Psoas muscle (tissue), 8 donors: ENCODE measurements around the gene PALLD. TPM values are rescaled to one million over a fixed set of nuclear protein-coding genes. Genes with fewer than 3 reads are reported as not detected.
A peak's percentile ranks its signal among the peaks of the same experiment; 100 is the strongest.

ENCODE experiments used
- ATAC-seq, 4 donors: fragments of 200-7000 bp; cut with Tn5 transposase; one replicate each; pipeline ENCODE4 v1.9.1; 2020; ENCODE audit warnings: moderate library complexity in 3 of 4, mild to moderate bottlenecking in 2 of 4
- DNase-seq, 2 donors: peaks; one replicate each; pipeline ENCODE4 v3.0.0-alpha.2; 2020
- H3K27ac ChIP-seq: fragments of 200-600 bp; one replicate; pipeline ENCODE4 v1.8.0; 2022
- H3K27me3 ChIP-seq, 3 donors: fragments of 200-600 bp in 1 of 3; one replicate each; pipeline versions ENCODE4 v1.6.1 to v1.8.0; 2013 to 2022; ENCODE audit warnings: low read length in 2 of 3, mild to moderate bottlenecking in 2 of 3, moderate library complexity in 1 of 3; ENCODE audit not compliant: insufficient read depth in 3 of 3
- H3K36me3 ChIP-seq, 2 donors: fragments of 200-600 bp in 1 of 2; one replicate each; pipeline versions ENCODE4 v1.6.1 to v1.8.0; 2013 to 2022; ENCODE audit warnings: low read depth in 1 of 2, mild to moderate bottlenecking in 1 of 2, moderate library complexity in 1 of 2; ENCODE audit not compliant: insufficient read depth in 1 of 2
- H3K4me1 ChIP-seq: fragments of 200-600 bp; one replicate; pipeline ENCODE4 v1.8.0; 2022
- H3K4me3 ChIP-seq: fragments of 200-600 bp; one replicate; pipeline ENCODE4 v1.8.0; 2022; ENCODE audit warnings: mild to moderate bottlenecking
- H3K9me3 ChIP-seq: fragments of 200-600 bp; one replicate; pipeline ENCODE4 v1.8.0; 2022
- CTCF ChIP-seq: fragments of 200-600 bp; IDR thresholded peaks from one replicate; pipeline ENCODE4 v1.8.0; 2022; ENCODE audit warnings: antibody characterized with exemption
- WGBS, 3 donors: extraction: QIAGEN DNeasy Blood & Tissue Kit; methylation state at CpG; one replicate each; pipeline versions ENCODE4 v1.1.6 to v1.1.7; 2013; 5-methylcytosine and 5-hydroxymethylcytosine counted together
- intact Hi-C, 2 donors: fragments of 100-400 bp; cut with DNase I; formaldehyde crosslinking; loops; one replicate each; pipeline versions ENCODE4 v1.11.0 to v1.14.2; 2022
- polyA plus RNA-seq, 3 donors: library from polyadenylated mRNA; stranded (reverse); fragments of 200-250 nt; gene quantifications; one replicate each; pipeline ENCODE4 v1.2.3, GENCODE V29; 2013
- total RNA-seq, 4 donors: library from RNA; stranded (reverse); fragmentation: NEBNext Ultra II Directional in 2 of 4; extraction: Animal tissue kit (Norgen Biotek cat#: 25700) in 2 of 4; gene quantifications; one replicate each; pipeline versions ENCODE4 v1.2.1 to v1.2.4, GENCODE V29; 2021 to 2023
- donor health status: healthy with polysubstance abuse.
- donor health status: DM: no; HTN: no; CAD: no; lungs with moderate emphysema.
- donor health status: Bipolar disorder and iron deficiency.
- donor health status: healthy.
- donor health status: DM: yes; HTN: yes; CAD: no.
- donor health status: DM: no; HTN: no; CAD: no.
- donor health status: DM: no; HTN: no; CAD: no.
- donor health status: DM: yes; HTN: yes; CAD: no.

The PALLD gene
- total and polyA plus RNA-seq, 7 donors = 19.2 to 245 (median 168) TPM

GRCh38 chr4:168488869-168489274 is 8.0 kb upstream of the PALLD start:
- DNase-seq (no peak), ATAC-seq (peak; percentile 87 to 94 (median 90))
- 6 to 11% (median 8%) methylated on average over 3 of the region's 3 CpGs for WGBS, 3 donors
- intact Hi-C loops = no loop called here
- Histone ChIP-seq H3K27me3 (no peaks in the 10 kb centered on the region), H3K4me3 (peak overlapping the region; percentile 32), H3K36me3 (no peaks in the 10 kb centered on the region), H3K4me1 (peaks cover 33% of the 10 kb centered on the region), H3K27ac (peak overlapping the region; percentile 82), H3K9me3 (no peaks in the 10 kb centered on the region)
- no peak for TF ChIP-seq CTCF

GRCh38 chr4:168489616-168490015 is 7.2 kb upstream of the PALLD start:
- intact Hi-C loops = no loop called here

GRCh38 chr4:168490711-168491110 is 6.1 kb upstream of the PALLD start:
- intact Hi-C loops = no loop called here
- no peak for DNase-seq
- TF ChIP-seq CTCF = no peak

More at GRCh38 chr4:168489616-168490015, 7.2 kb upstream of the PALLD start:
- no peaks in the 10 kb centered on the region for H3K27me3 ChIP-seq
- 47 to 76% (median 55%) methylated on average over 1 of the region's 1 CpG for WGBS, 3 donors
- H3K4me1 ChIP-seq = peaks cover 28% of the 10 kb centered on the region
- H3K27ac ChIP-seq = peak overlapping the region; percentile 82
- peak overlapping the region; percentile 32 for H3K4me3 ChIP-seq
- no peak for TF ChIP-seq CTCF
- H3K9me3 ChIP-seq = no peaks in the 10 kb centered on the region
- ATAC-seq (peak in 1 of 4 donors; percentile 33), DNase-seq (no peak)
- no peaks in the 10 kb centered on the region for H3K36me3 ChIP-seq

GRCh38 chr4:168491563-168491962 is 5.3 kb upstream of the PALLD start:
- no peak overlapping the region for H3K4me3 ChIP-seq
- no peaks in the 10 kb centered on the region for H3K36me3 ChIP-seq
- no peak for DNase-seq
- ATAC-seq = no peak
- H3K4me1 ChIP-seq = peaks cover 26% of the 10 kb centered on the region
- H3K27ac ChIP-seq = no peak overlapping the region
- TF ChIP-seq CTCF = no peak
- no peaks in the 10 kb centered on the region for H3K27me3 ChIP-seq
- no peaks in the 10 kb centered on the region for H3K9me3 ChIP-seq
- intact Hi-C loops = no loop called here
- WGBS, 3 donors = 95 to 98% (median 97%) methylated on average over 2 of the region's 2 CpGs

More at GRCh38 chr4:168490711-168491110, 6.1 kb upstream of the PALLD start:
- Histone ChIP-seq H3K27me3 (no peaks in the 10 kb centered on the region), H3K4me1 (peaks cover 21% of the 10 kb centered on the region), H3K36me3 (no peaks in the 10 kb centered on the region), H3K27ac (no peak overlapping the region), H3K4me3 (no peak overlapping the region), H3K9me3 (no peaks in the 10 kb centered on the region)
- 85 to 88% (median 88%) methylated on average over 2 of the region's 2 CpGs for WGBS, 3 donors
- no peak for ATAC-seq

- no peaks in the 10 kb centered on the region for H3K9me3 ChIP-seq
- peak overlapping the region; percentile 65 for H3K4me3 ChIP-seq
- ATAC-seq = peak; percentile 60 to 80 (median 72)
- intact Hi-C loops = no loop called here
- no peaks in the 10 kb centered on the region for H3K36me3 ChIP-seq
- TF ChIP-seq CTCF = no peak
- no peaks in the 10 kb centered on the region for H3K27me3 ChIP-seq
- DNase-seq = no peak
- peaks cover 14% of the 10 kb centered on the region for H3K4me1 ChIP-seq
- H3K27ac ChIP-seq = peak overlapping the region; percentile 93
Measured at GRCh38 chr4:168498251-168498650, 1.4 kb downstream of the PALLD start.
